K562 (cell line): Measurements from ENCODE around the gene PNMT. TPM values are rescaled to one million over a fixed set of nuclear protein-coding genes. Genes with fewer than 3 reads are reported as not detected.

ENCODE experiments used
- ATAC-seq: fragments of 200-7000 bp; cut with Tn5 transposase; 3 replicates; pipeline ENCODE4 v1.9.1; 2020; ENCODE audit warnings: moderate library complexity
- BruUV-seq: library from RNA; stranded (reverse); fragments of 400-500 nt; replicated peaks from 2 replicates; lab custom pipeline; 2021; lab: Mats Ljungman, UMichigan
- CTCF ChIA-PET: fragments of 300-600 bp; formaldehyde crosslinking; extraction: SDS; loops from one replicate; lab custom pipeline; 2021; ENCODE audit warnings: low intra/inter-chr PET ratio; lab: Yijun Ruan, JAX
- POLR2A ChIA-PET: fragments of 300-600, 350-650 bp; sonication (Branson Sonifier 250); formaldehyde crosslinking; extraction: SDS; loops from one replicate; lab custom pipeline; 2021; ENCODE audit warnings: antibody characterized with exemption, inconsistent platforms; lab: Yijun Ruan, JAX
- DNase-seq, 4 experiments: peaks; one replicate each; pipeline versions ENCODE4 v3.0.0 to v3.0.0-alpha.2; 2011 to 2018; ENCODE audit warnings: low spot score in 3 of 4, mixed read lengths in 3 of 4; ENCODE audit errors: extremely low read depth in 1 of 4
- FAIRE-seq: peaks from 2 replicates; lab custom pipeline; 2011; peaks lifted over from hg19 to GRCh38; lab: Jason Lieb, UNC
- H2AFZ ChIP-seq: 2 replicates; pipeline ENCODE4 v1.6.0; 2011; ENCODE audit warnings: low read depth, low read length, control low read depth, inconsistent platforms
- H3K27ac ChIP-seq: fragments of 200-600 bp; 3 replicates; pipeline ENCODE4 v1.8.0; 2011; ENCODE audit warnings: low read depth, mild to moderate bottlenecking, control low read depth, inconsistent platforms, low read length, moderate library complexity, mixed read lengths; ENCODE audit errors: extremely low read depth
- H3K27me3 ChIP-seq, 2 experiments: fragments of 300-600 bp in 1 of 2; 2 replicates in 1 of 2; 3 replicates in 1 of 2; pipeline versions ENCODE4 v1.6.0 to v1.8.0; 2011; ENCODE audit warnings: inconsistent platforms in 2 of 2, low read length in 2 of 2, mild to moderate bottlenecking in 1 of 2, mixed read lengths in 1 of 2, moderate library complexity in 1 of 2; ENCODE audit not compliant: control insufficient read depth in 2 of 2, insufficient read depth in 2 of 2
- H3K36me3 ChIP-seq: fragments of 300-600 bp; 3 replicates; pipeline ENCODE4 v1.8.0; 2011; ENCODE audit warnings: mild to moderate bottlenecking, low read length, inconsistent platforms; ENCODE audit not compliant: control insufficient read depth, insufficient read depth
- H3K4me1 ChIP-seq, 2 experiments: fragments of 200-600 bp in 1 of 2; replicated peaks in 1 of 2; 2 replicates in 1 of 2; 3 replicates in 1 of 2; pipeline versions ENCODE4 v1.5.1 to v1.8.0; 2011; ENCODE audit warnings: inconsistent platforms in 2 of 2, low read length in 2 of 2, mild to moderate bottlenecking in 1 of 2, mixed read lengths in 1 of 2, moderate library complexity in 1 of 2; ENCODE audit not compliant: control insufficient read depth in 2 of 2, insufficient read depth in 2 of 2
- H3K4me2 ChIP-seq: 2 replicates; pipeline ENCODE4 v1.6.1; 2011; ENCODE audit warnings: low read length, control low read depth, inconsistent platforms, mixed read lengths; ENCODE audit not compliant: insufficient read depth
- H3K4me3 ChIP-seq: fragments of 200-600 bp; sonication (generic), shearing (Covaris generic); 2 replicates; pipeline ENCODE4 v1.5.1; 2016; ENCODE audit warnings: control low read depth, inconsistent platforms
- H3K79me2 ChIP-seq: fragments of 200-600 bp; 3 replicates; pipeline ENCODE4 v1.8.0; 2011; ENCODE audit warnings: low read length, inconsistent platforms; ENCODE audit not compliant: control insufficient read depth, insufficient read depth
- H3K9ac ChIP-seq, 2 experiments: 2 replicates each; pipeline versions ENCODE4 v1.6.0 to v1.6.1; 2011; ENCODE audit warnings: low read depth in 2 of 2, low read length in 2 of 2, control low read depth in 1 of 2, inconsistent platforms in 1 of 2, mild to moderate bottlenecking in 1 of 2, mixed read lengths in 1 of 2; ENCODE audit not compliant: insufficient read depth in 1 of 2
- H3K9me1 ChIP-seq: one replicate; pipeline ENCODE4 v1.6.0; 2011; ENCODE audit warnings: inconsistent platforms, mild to moderate bottlenecking, low read length, moderate library complexity; ENCODE audit not compliant: control insufficient read depth, insufficient read depth
- H3K9me3 ChIP-seq: replicated peaks from 2 replicates; pipeline ENCODE4 v1.5.1; 2011; ENCODE audit warnings: low read depth, low read length, inconsistent platforms; ENCODE audit not compliant: control insufficient read depth, insufficient read depth
- H4K20me1 ChIP-seq: replicated peaks from 2 replicates; pipeline ENCODE4 v1.6.1; 2011; ENCODE audit warnings: low read length, inconsistent platforms, mixed read lengths; ENCODE audit not compliant: control insufficient read depth, insufficient read depth
- BCOR ChIP-seq: fragments of 450-650 bp; IDR thresholded peaks from 2 replicates; pipeline ENCODE4 v1.6.1; 2016
- CBX2 ChIP-seq: fragments of 200-600 bp; sonication (generic); IDR thresholded peaks from one replicate; pipeline ENCODE4 v1.6.1; 2012; ENCODE audit warnings: mild to moderate bottlenecking, low read length, inconsistent platforms; ENCODE audit not compliant: insufficient read depth, poor library complexity, severe bottlenecking
- CTCFL ChIP-seq: IDR thresholded peaks from 2 replicates; pipeline ENCODE4 v1.6.1; 2011; ENCODE audit warnings: borderline replicate concordance, low read depth, mild to moderate bottlenecking, moderate library complexity, low read length; ENCODE audit not compliant: insufficient read depth, poor library complexity, severe bottlenecking
- ESRRA ChIP-seq: fragments of 450-650 bp; IDR thresholded peaks from 2 replicates; pipeline ENCODE4 v1.6.1; 2014; ENCODE audit warnings: low read depth, mild to moderate bottlenecking, moderate library complexity, borderline replicate concordance
- FOXJ2 ChIP-seq: fragments of 200-800 bp; sonication (Bioruptor generic); IDR thresholded peaks from 2 replicates; pipeline ENCODE4 v1.6.1; 2016; ENCODE audit warnings: missing genetic modification characterization, missing compliant biosample characterization
- HDAC3 ChIP-seq: fragments of 450-650 bp; IDR thresholded peaks from 2 replicates; pipeline ENCODE4 v1.6.1; 2018; ENCODE audit warnings: borderline replicate concordance, mild to moderate bottlenecking, moderate library complexity; ENCODE audit not compliant: partially characterized antibody
- KDM1A ChIP-seq, 2 experiments: fragments of 450-650 bp; IDR thresholded peaks; 2 replicates each; pipeline ENCODE4 v1.6.1; 2016; ENCODE audit warnings: mild to moderate bottlenecking in 2 of 2
- MCM2 ChIP-seq: fragments of 450-650 bp; IDR thresholded peaks from 2 replicates; pipeline ENCODE4 v1.6.1; 2017; ENCODE audit warnings: low read depth, mild to moderate bottlenecking
- NCOA1 ChIP-seq: fragments of 450-650 bp; IDR thresholded peaks from 2 replicates; pipeline ENCODE4 v1.6.1; 2016; ENCODE audit warnings: low read depth
- PML ChIP-seq: IDR thresholded peaks from 2 replicates; pipeline ENCODE4 v1.6.1; 2012; ENCODE audit warnings: low read length, inconsistent platforms
- POLR2AphosphoS2 ChIP-seq: IDR thresholded peaks from 2 replicates; pipeline ENCODE4 v1.6.1; 2012; ENCODE audit warnings: low read length, improper control_type of control experiment
- SREBF1 ChIP-seq: fragments of 150-350 bp; IDR thresholded peaks from 2 replicates; pipeline ENCODE4 v1.6.1; 2014; ENCODE audit warnings: antibody characterized with exemption, low read depth, low read length, borderline replicate concordance
- SRF ChIP-seq, 2 experiments: fragments of 250-450, 450-650 bp in 1 of 2; sonication (Bioruptor Pico) in 1 of 2; sonication (generic) in 1 of 2; formaldehyde crosslinking; IDR thresholded peaks; 2 replicates each; pipeline versions ENCODE4 v1.5.0 to v1.5.1; 2020 to 2022; ENCODE audit warnings: mild to moderate bottlenecking in 1 of 2, missing genetic modification reagents in 1 of 2
- SRSF7 ChIP-seq: fragments of 200-400 bp; formaldehyde crosslinking; optimal IDR thresholded peaks from 2 replicates; pipeline ENCODE3; 2017; ENCODE audit warnings: mild to moderate bottlenecking, low read depth, low read length
- YBX1 ChIP-seq: fragments of 450-650 bp; IDR thresholded peaks from 2 replicates; pipeline ENCODE4 v1.7.1; 2016; ENCODE audit warnings: mild to moderate bottlenecking
- ZBTB17 ChIP-seq: fragments of 450-650 bp; formaldehyde crosslinking; IDR thresholded peaks from 2 replicates; pipeline ENCODE4 v1.4.0; 2020; ENCODE audit warnings: mild to moderate bottlenecking
- ZNF398 ChIP-seq: fragments of 250-450 bp; sonication (Bioruptor Pico); IDR thresholded peaks from 2 replicates; pipeline ENCODE4 v1.8.0; 2021; ENCODE audit warnings: moderate library complexity, mild to moderate bottlenecking, inconsistent platforms
- ZNF778 ChIP-seq: fragments of 450-650 bp; formaldehyde crosslinking; IDR thresholded peaks from 2 replicates; pipeline ENCODE4 v1.4.0; 2020; ENCODE audit warnings: mild to moderate bottlenecking, moderate library complexity
- WGBS: fragments of 100-300 bp; shearing (Covaris generic); methylation state at CpG from one replicate; pipeline ENCODE4 v1.1.6; 2016; ENCODE audit warnings: low coverage, mixed read lengths; ENCODE audit not compliant: insufficient coverage; ENCODE audit errors: missing lambda C conversion rate; 5-methylcytosine and 5-hydroxymethylcytosine counted together
- in situ Hi-C: fragments of 300-500 bp; cut with MboI; formaldehyde crosslinking; loops from 4 replicates; pipeline ENCODE4 v1.15.0; 2018; ENCODE audit warnings: inconsistent platforms, mixed read lengths
- intact Hi-C: fragments of 100-400 bp; cut with micrococcal nuclease; formaldehyde crosslinking; loops from 2 replicates; pipeline ENCODE4 v1.14.2; 2022
- polyA plus RNA-seq, 8 experiments: library from polyadenylated mRNA; depleted of rRNA in 4 of 8; stranded (reverse) in 5 of 8; unstranded in 3 of 8; fragments of >200 nt; fragmentation: Nextera tagmentation in 2 of 8; fragmentation: Illumina TruSeq in 1 of 8; extraction: Ambion mirVana in 2 of 8; extraction: Trizol in 1 of 8; gene quantifications; 2 replicates each; pipeline versions ENCODE4 v1.2.1 to v1.2.3, GENCODE V29; 2011 to 2014; ENCODE audit warnings: inconsistent platforms in 1 of 8, missing spikeins in 1 of 8
- total RNA-seq, 7 experiments: library from RNA; depleted of rRNA in 6 of 7; stranded (reverse); fragments of >200 nt in 6 of 7; fragmentation: Illumina TruSeq in 2 of 7; extraction: Trizol in 2 of 7; gene quantifications; 2 replicates each; pipeline versions ENCODE4 v1.2.1 to v1.2.3, GENCODE V29; 2011 to 2021; ENCODE audit warnings: low replicate concordance in 1 of 7

PNMT gene
- total and polyA plus RNA-seq, 9 of the 15 experiments (the other 6 are each of a cell fraction or from before 2014, with no cell fraction given) = 0.55 to 18.1 (median 5.8) TPM

- peak overlapping the region in 1 of 2 experiments; percentile 66; a peak in 2 of 4 replicates for H3K9ac ChIP-seq
- no peak for DNase-seq
- H4K20me1 ChIP-seq = peaks cover 26% of the 10 kb centered on the region
- intact Hi-C loops (no loop called here), in situ Hi-C loops (no loop called here)
- H3K4me2 ChIP-seq = no peak overlapping the region; the same call in 1 of the 2 replicates
- CTCF ChIA-PET = no interaction called here
- H3K79me2 ChIP-seq = peaks cover 76% of the 10 kb centered on the region
- FAIRE-seq = peak; percentile 11
- POLR2A ChIA-PET = interaction anchor here (1.1 to 1.9 kb wide), 6 partner anchors 10 to 31 kb away, joined by 3 to 7 read pairs (median 3); no protein-coding TSS in a partner anchor
- no peak overlapping the region for H2AFZ ChIP-seq
- ATAC-seq = no peak
- H3K9me3 ChIP-seq = no peaks in the 10 kb centered on the region
- BruUV-seq = no TSS peak
- no peak overlapping the region for H3K4me3 ChIP-seq
- no peaks in the 10 kb centered on the region for H3K9me1 ChIP-seq
- H3K36me3 ChIP-seq = peaks cover 11% of the 10 kb centered on the region; the same call in 2 of the 3 replicates
- H3K27ac ChIP-seq = no peak overlapping the region
- WGBS = 77% methylated on average over 11 of the region's 11 CpGs
- H3K27me3 ChIP-seq = no peaks in the 10 kb centered on the region
- H3K4me1 ChIP-seq = peaks cover 69 to 72% of the 10 kb centered on the region in 2 experiments
- TF ChIP-seq ZBTB17 (no peak), ZNF778 (no peak), CBX2 (no peak), HDAC3 (no peak), ZNF398 (no peak), PML (no peak), SRSF7 (no peak), BCOR (peak; percentile 49; the same call in 1 of the 2 replicates), POLR2AphosphoS2 (no peak), ESRRA (peak; percentile 68), NCOA1 (no peak), CTCFL (no peak), KDM1A (IDR thresholded peaks at IDR 0.05) (0 out of 4 replicates have a peak, but pooled peaks have one; percentile 32 to 36), MCM2 (no peak), FOXJ2 (tag) (no peak), SRF (CRISPR knock-in tag; IDR thresholded peaks at IDR 0.05) (no peak), SREBF1 (no peak), YBX1 (no peak)
Observed at GRCh38 chr17:39639566-39640458, 28.4 kb upstream of the PNMT start.
